HG02938 (cell line): ENCODE results near the gene TTLL8.

Source experiments
- ATAC-seq: cut with Tn5 transposase; IDR thresholded peaks from one replicate; pipeline ENCODE4 v1.9.1; 2021; ENCODE audit warnings: mild to moderate bottlenecking, moderate library complexity; ENCODE audit not compliant: unreplicated experiment

TTLL8 gene

DNA sequence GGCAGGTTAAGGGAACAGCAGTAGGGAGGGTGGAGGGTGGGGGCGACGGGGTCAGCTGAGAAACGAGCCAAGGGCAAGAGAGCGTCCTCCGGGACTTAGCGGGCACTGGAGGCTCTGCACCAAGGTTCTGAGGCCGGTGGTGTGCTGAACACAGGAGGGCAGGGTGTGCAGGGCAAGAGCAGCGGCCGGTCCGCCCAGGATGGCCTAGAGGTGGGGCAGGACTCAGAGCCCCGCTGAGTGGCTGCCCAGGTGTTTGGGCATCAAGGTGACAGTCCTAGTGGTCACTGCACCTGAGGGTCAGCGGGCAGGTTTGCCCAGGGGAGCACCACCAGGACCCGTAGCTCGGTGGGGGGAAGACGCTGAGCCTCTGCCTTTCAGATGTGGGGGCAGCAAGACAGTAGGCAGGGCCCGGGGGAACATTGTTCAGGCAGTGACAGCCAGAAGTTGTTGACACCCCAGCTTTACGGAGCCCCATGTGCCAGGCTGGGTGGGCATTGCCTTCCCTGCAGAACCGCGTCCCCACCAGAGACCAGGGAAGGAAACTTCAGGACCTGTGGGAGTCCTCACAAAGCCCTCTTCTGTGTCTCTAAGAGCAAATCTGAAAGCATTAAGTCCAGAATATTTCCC lies 4.5 kb upstream of the TTLL8 start:
- no peak for ATAC-seq

GRCh38 chr22:50061824-50062355 lies 3.8 kb upstream of the TTLL8 start:
- no peak for ATAC-seq

- no peak for ATAC-seq
Observed at GRCh38 chr22:50061141-50061823, 3.2 kb upstream of the TTLL8 start.

- ATAC-seq, result no peak
Observed at GRCh38 chr22:50060441-50061140, 2.5 kb upstream of the TTLL8 start.

- ATAC-seq, result no peak
Observed at GRCh38 chr22:50059881-50060262, 1.8 kb upstream of the TTLL8 start.

DNA sequence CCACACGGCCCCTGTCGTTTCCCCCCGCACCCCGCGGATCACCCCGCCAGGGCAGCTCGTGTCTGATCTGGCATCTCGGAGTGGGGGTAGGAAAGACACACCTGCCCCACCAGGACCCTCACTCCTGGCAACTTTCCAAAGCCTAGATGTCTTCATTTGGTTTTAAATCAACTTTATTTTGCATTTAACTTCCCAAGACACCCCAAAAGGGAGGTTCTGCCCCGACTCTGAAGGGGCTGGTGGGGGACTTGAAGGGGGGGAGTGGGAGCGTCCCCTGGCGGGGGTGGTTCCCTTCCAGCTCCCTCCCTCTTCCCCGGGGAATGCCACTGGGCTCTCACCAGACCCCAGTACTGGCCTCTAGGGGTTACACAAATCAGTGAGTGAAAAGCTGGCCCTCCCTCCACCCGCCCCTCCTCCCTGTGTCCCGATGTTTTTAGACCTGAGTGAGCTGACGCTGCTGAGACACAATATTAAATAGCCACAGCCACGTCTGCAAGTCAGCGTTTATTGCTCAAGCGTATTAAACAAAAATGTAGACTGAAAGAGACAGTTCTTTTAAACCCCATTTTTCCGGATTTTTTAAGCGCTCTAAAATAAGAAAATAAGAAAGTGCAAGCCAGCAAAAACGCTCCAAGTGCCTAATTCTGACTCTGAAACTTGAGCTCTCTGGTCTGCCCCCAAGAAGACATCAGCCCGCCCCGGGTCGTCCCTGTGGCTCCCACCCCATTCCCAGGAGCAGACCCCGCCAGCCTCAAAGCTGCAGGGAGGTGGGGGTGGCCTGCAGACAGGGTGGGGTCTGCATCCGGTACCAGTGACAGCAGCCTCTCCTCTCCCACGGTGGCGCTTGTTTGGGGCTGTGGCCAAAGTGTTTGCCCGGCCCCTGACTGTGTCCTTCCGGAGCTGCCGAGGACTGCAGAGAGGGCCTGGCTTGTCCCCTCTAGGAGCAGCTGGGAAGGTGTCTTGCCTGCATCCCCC lies 1.1 kb upstream of the TTLL8 start:
- no peak for ATAC-seq

GRCh38 chr22:50057278-50058060 lies 629 bp downstream of the TTLL8 start:
- no peak for ATAC-seq

DNA sequence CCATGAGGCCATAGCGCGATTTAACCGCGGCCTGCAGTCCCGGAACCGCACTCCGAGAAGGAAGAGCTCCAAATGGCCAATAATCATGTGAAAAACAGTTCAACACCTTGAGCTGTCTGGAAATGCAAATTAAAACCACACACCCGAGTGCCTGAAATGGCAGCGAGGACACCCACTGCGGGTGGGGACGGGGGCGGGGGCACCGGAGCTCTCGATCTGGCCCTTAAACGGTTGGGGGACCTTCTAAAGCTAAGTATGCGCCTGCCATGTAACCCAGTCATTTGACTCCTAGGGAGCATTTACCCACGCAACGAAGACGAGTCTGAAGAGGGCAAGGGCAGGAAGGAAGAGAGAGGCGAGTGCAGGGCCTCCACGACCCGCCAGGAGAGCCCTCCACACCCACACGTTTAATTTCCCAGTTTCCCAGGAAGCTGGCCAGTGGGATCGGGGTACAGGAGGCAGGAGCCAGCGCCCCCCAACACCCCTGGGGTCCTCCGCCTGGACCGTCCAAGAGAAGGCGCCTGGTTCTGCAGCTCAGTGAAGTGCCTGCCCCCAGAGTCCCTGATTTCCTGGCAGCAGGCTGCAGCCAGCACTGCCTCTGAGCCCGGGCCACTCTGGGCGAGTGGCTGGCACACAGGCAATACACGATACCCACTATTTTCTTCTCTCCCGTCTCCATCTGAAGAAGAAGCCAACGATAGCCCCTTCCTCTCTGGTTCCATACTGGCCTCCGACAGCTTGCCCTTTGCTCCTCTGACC lies 1.7 kb downstream of the TTLL8 start:
- ATAC-seq, result no peak

- ATAC-seq, result no peak
Observed at GRCh38 chr22:50053861-50054260, 4.2 kb downstream of the TTLL8 start.

DNA sequence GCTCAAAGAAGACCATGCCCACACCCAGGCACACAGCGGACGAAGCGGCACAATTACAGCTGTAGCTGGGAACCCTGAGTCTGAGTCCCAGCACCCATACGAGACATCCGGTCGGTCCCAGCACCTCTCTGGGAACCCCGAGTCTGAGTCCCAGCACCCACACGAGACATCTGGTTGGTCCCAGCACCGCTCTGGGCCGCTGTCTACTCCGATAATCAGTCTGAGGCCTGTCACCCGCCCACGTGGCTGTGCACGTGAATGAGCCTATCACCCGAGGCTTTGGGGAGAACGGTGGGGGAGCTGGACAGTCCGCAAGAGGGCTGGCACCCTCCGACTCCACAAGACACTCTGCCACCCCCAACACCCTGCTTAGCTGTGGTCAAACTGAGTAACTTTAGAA lies 6.2 kb downstream of the TTLL8 start:
- no peak for ATAC-seq

DNA sequence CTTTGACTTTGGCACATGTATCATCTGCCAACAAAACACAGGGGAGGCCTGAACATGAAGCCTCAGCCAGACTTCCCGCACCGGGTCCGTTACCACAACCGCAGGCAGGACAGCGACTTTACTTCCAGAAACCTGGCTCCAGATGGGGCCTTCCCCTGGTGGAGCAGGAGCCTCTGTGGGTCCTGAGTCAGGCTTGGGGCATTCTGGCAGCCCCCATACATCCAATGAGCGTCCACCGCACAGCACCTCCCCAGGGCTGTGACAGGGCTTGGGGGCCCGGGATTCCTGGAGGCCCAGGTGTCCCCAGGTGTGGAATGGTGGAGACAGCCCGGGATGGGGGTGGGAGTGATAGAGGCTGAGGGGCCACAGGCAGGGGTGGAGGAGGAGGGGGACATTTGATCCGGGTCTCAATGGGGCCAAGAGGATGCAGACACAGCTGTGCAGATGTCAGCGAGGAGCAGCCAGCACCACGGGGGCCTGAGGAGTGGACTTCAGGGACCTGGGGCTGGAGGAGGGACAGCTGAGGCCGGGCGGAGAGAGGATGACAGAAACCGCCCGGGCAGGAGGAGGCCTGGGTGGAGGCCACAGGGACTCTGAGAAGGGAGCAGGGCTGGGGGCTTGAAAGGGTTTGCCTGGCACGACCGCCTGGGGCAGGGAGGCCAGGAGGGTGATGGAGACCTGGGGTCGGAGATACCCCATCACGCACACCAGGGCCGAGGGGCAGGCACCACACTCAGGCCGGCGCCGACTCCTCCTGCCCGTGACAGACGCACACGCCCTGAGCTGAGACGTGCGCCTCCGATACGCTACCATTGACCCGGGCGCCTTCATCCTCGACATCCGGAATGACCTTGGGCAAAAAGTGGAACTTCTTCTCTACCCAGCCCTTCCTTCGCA lies 8.6 kb downstream of the TTLL8 start:
- ATAC-seq, result no peak

- no peak for ATAC-seq
Observed at GRCh38 chr22:50048836-50049235, 9.3 kb downstream of the TTLL8 start.

DNA sequence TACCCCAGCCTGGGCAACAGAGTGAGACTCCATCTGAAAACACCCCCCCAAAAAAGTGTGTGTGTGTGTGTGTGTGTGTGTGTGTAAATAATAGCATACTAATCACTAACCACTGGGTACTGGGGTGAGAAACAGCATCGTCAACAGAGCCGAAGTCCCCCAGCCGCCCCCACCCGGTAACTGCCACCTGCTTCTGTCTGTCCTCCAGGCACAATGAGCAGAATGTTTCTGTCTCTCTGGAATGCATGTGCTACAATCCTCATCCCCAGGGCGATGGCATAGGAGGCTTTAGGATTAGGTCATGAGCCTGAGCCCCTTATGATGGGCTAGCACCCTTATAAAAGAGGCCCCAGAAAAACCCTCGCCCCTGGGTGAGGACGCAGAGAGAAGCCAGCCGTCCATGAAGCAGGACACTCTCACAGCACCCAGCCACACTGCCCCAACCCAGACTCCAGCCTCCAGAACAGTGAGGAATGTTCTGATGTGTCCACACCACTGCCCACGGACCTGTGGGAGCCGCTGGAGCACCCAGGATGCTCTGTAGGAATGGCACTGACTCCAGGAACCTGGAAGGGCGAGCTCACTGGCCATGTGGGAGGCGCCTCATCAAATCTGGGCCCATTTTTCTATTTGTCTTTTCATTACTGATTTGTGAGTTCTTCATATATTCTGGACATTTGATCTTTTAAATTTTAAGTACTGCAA lies 9.9 kb downstream of the TTLL8 start:
- ATAC-seq, result no peak

- ATAC-seq, result no peak
Observed at GRCh38 chr22:50047346-50047745, 10.8 kb downstream of the TTLL8 start.

DNA sequence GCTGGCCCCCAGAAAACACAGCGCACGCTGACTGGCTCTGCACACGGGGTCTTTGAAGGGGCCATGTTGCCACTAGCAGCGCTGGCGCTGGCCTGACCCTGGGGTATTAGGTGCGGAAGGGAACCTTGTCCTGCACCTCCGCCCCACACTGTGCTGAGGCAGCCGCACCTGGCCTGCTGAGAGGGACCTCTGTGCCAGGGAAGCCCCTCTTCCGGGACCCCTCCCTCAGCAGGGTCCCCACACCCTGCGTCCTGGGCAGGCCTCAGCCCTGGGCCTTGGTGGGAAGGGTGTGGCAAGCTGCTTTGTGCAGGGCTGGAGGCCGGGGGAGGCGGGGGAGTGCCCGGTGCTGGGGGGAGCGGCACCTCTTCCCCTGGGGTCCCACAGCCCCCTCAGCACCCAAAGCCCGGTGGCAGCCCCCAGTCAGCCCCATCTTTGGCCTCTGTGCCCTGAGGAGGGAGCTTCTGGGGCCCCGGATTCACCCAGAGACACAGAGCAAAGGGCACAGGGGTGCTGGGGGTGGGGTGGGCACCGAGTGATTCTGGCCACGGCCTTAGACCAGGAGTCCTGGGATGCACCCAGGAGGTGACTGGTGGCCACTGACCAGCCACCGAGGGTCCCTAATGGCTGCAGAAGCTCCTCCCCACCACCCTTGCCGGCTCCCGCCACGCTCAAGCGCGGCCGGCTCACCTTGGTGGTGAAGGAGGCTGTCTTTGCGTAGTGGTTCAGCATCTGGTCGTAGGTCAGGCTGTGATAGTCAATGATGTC lies 11.4 kb downstream of the TTLL8 start:
- no peak for ATAC-seq

- ATAC-seq, result no peak
Observed at GRCh38 chr22:50046019-50046415, 12.1 kb downstream of the TTLL8 start.
